ENCODE data around the gene TMEM132D. TPM values are rescaled to one million over a fixed set of nuclear protein-coding genes. Genes with fewer than 3 reads are reported as not detected.

The TMEM132D gene
- total and polyA plus RNA-seq, 2 of the 8 experiments (the other 6 are each of a cell fraction or from before 2014, with no cell fraction given), result 3.5 to 10.1 TPM

DNA sequence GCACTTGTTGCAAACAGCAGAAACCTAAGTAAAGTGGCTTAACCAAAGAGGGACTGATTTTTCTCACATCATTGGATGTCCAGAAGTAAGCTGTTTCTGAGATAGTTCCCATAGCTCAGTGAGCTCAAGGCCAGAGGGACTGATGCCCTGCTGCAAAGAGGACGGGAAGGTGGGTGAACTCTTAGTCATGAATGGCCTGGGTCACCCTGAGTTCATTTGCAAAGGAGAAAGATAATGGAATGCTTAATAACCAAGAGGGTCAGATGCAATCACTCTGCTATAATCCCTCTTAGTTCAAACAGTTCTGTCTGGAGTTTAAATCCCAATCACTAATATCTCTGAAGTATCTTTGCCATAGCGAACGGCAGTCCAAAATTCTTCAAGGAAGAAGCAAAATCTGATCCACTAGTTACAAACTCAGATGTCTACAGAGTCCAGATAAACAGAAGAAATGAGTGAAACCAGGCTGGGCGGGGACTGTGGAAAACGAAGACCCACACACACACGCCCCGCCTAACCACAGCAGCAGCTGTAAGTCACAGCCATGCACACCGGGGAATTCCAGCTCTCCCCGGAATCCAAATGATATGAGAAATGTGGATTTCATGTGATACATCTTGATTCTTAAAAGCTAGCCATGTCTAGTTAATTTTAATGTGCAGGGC, 289.5 kb downstream of the TMEM132D start:
- WGBS, 2 experiments (ENCODE audit: extremely low coverage in 1 of 2, insufficient coverage in 1 of 2, insufficient read length in 1 of 2, insufficient replicate concordance in 2 of 2, low coverage in 1 of 2, low lambda C conversion rate in 2 of 2, missing lambda C conversion rate in 1 of 2), result 96% methylated on average over 9 of the region's 9 CpGs; no CpG with 5 or more reads in 1 of the 2 experiments
- Histone ChIP-seq H4K91ac (replicated peaks; ENCODE audit: insufficient read length, low read length) (no peak overlapping the region), H3K4me3 (ENCODE audit: extremely low read depth in 1 of 4, insufficient read depth in 2 of 4, low read depth in 3 of 4, low read length in 4 of 4) (no peak overlapping the region), H2AFZ (ENCODE audit: low read length) (no peak overlapping the region), H3K79me2 (ENCODE audit: control insufficient read depth in 1 of 2, insufficient read depth in 2 of 2, low read length in 2 of 2) (no peaks in the 10 kb centered on the region; a peak in 1 of 4 replicates), H3K36me3 (ENCODE audit: control insufficient read depth in 2 of 4, insufficient read depth in 4 of 4, low read length in 3 of 4) (no peaks in the 10 kb centered on the region), H2BK120ac (replicated peaks; ENCODE audit: low read depth, low read length) (no peak overlapping the region), H3K23ac (ENCODE audit: insufficient read length) (no peak overlapping the region), H3K79me1 (ENCODE audit: low read depth, low read length) (no peaks in the 10 kb centered on the region), H3K9ac (replicated peaks in 1 of 4; ENCODE audit: extremely low read depth in 1 of 4, low read depth in 3 of 4, low read length in 3 of 4) (no peak overlapping the region), H2BK12ac (ENCODE audit: low read depth, low read length) (no peak overlapping the region), H4K20me1 (replicated peaks in 1 of 2; ENCODE audit: control insufficient read depth in 1 of 2, insufficient read depth in 2 of 2, low read length in 2 of 2) (no peaks in the 10 kb centered on the region), H3K9me3 (ENCODE audit: insufficient read depth in 2 of 2, low read depth in 1 of 2, low read length in 1 of 2) (0 out of 4 replicates have a peak, but pooled peaks cover 0 to 3% of the 10 kb centered on the region in 2 experiments), H4K5ac (ENCODE audit: insufficient read length, low read depth, low read length) (no peak overlapping the region), H2BK15ac (ENCODE audit: low read length) (no peak overlapping the region), H2BK20ac (ENCODE audit: low read length) (no peak overlapping the region), H3K14ac (ENCODE audit: insufficient read length) (no peak overlapping the region), H3K4me2 (ENCODE audit: insufficient read depth in 1 of 2, low read depth in 2 of 2, low read length in 2 of 2) (no peak overlapping the region), H3K56ac (replicated peaks; ENCODE audit: insufficient read length, low read depth, low read length) (no peak overlapping the region), H3K27me3 (replicated peaks in 1 of 4; ENCODE audit: control insufficient read depth in 3 of 4, extremely low read depth in 1 of 4, insufficient read depth in 3 of 4, low read length in 3 of 4) (no peaks in the 10 kb centered on the region), H3K27ac (ENCODE audit: low read depth, low read length) (no peak overlapping the region), H3K23me2 (ENCODE audit: low read depth, low read length) (no peaks in the 10 kb centered on the region), H3K18ac (ENCODE audit: extremely low read depth, low read length) (no peak overlapping the region), H2AK5ac (ENCODE audit: low read depth, low read length) (no peak overlapping the region), H3K4me1 (replicated peaks in 1 of 4; ENCODE audit: control insufficient read depth in 3 of 4, insufficient read depth in 4 of 4, low read length in 3 of 4) (peaks cover 0 to 5% (median 0%) of the 10 kb centered on the region in 4 experiments; a peak in 1 of 7 replicates), H2BK5ac (ENCODE audit: low read depth, low read length) (no peak overlapping the region), H4K8ac (ENCODE audit: extremely low read depth, insufficient read depth, low read length) (no peak overlapping the region), H3K4ac (replicated peaks; ENCODE audit: insufficient read length, low read depth, low read length) (no peak overlapping the region)
- no peak for DNase-seq (ENCODE audit: low read depth in 1 of 2, low spot score in 2 of 2)
- POLR2A ChIA-PET (ENCODE audit: partially characterized antibody), result no interaction called here
- no peak for TF ChIP-seq CHD2 (IDR thresholded peaks at IDR 0.05; ENCODE audit: low read length)
- no peak for TF ChIP-seq RFX5 (IDR thresholded peaks at IDR 0.05; ENCODE audit: borderline replicate concordance, low read depth, low read length)
- no peak for TF ChIP-seq BCL11A (IDR thresholded peaks at IDR 0.05; ENCODE audit: low read depth in 2 of 2, low read length in 2 of 2)
- TF ChIP-seq ZNF274 (IDR thresholded peaks at IDR 0.05; ENCODE audit: borderline replicate concordance, extremely low read depth, low read length), result no peak
- CTCF ChIA-PET (ENCODE audit: partially characterized antibody), result interaction anchor here (0.6 to 1.1 kb wide), 2 partner anchors 125 to 401 kb away, joined by 3 to 5 read pairs; no protein-coding TSS in a partner anchor
- FAIRE-seq, result no peak

Data from H1 (cell line).